ENCODE data around the gene PC.

GRCh38 chr11:66848671-66849500, 109.3 kb downstream of the PC start:
- no peak for TF ChIP-seq EZH2phosphoT487 (IDR thresholded peaks at IDR 0.05; ENCODE audit: low read depth, severe bottlenecking, unreplicated experiment)
- TF ChIP-seq, protein P1, sequence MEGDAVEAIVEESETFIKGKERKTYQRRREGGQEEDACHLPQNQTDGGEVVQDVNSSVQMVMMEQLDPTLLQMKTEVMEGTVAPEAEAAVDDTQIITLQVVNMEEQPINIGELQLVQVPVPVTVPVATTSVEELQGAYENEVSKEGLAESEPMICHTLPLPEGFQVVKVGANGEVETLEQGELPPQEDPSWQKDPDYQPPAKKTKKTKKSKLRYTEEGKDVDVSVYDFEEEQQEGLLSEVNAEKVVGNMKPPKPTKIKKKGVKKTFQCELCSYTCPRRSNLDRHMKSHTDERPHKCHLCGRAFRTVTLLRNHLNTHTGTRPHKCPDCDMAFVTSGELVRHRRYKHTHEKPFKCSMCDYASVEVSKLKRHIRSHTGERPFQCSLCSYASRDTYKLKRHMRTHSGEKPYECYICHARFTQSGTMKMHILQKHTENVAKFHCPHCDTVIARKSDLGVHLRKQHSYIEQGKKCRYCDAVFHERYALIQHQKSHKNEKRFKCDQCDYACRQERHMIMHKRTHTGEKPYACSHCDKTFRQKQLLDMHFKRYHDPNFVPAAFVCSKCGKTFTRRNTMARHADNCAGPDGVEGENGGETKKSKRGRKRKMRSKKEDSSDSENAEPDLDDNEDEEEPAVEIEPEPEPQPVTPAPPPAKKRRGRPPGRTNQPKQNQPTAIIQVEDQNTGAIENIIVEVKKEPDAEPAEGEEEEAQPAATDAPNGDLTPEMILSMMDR (IDR thresholded peaks at IDR 0.05; ENCODE audit: poor library complexity): no peak
- TF ChIP-seq EZH2 (IDR thresholded peaks at IDR 0.05; ENCODE audit: borderline replicate concordance): no peak

Measured in hepatocyte (in vitro differentiated cells).